Peyer's patch (tissue), 4 donors: Measurements from ENCODE around the gene COG2.

Experiments used
- CTCF ChIP-seq, 6 experiments: fragments of 450-650 bp in 4 of 6; fragments of 200-600 bp in 2 of 6; sonication (generic) in 1 of 6; IDR thresholded peaks; one replicate each; pipeline ENCODE4 v1.5.1; 2017 to 2019; ENCODE audit warnings: antibody characterized with exemption in 6 of 6, mild to moderate bottlenecking in 3 of 6, moderate library complexity in 1 of 6
- POLR2A ChIP-seq, 2 donors: fragments of 450-650 bp; IDR thresholded peaks; one replicate each; pipeline ENCODE4 v1.5.1; 2017; ENCODE audit warnings: antibody characterized with exemption in 2 of 2, mild to moderate bottlenecking in 2 of 2, moderate library complexity in 2 of 2

DNA sequence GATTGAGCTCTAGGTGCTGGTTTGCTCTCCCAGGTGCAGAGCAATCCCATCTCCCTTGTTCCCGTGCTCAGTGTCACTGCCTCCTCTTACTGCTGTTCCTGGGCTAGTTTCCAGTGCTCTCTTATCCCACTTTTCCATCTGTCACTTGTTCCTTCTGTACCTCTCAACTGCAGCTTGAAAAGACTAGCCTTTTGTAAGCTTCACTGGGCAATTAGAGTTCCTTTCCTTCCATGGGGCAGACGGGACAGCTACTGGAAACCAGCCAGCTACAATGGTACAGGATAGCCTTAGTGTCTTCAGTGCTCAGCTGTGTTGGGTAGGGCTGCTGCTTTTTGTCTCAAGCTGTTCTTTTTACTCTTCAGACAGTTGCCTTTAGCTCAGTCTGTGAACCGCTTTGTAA lies 40.0 kb downstream of the COG2 start:
- TF ChIP-seq CTCF (IDR thresholded peaks at IDR 0.05): no peak
- TF ChIP-seq POLR2A (IDR thresholded peaks at IDR 0.05): no peak
